Heart left ventricle (tissue), 13 donors: ENCODE results near the gene HLCS.

ENCODE experiments used
- CTCF ChIP-seq, 12 donors: fragments of 200-600 bp; sonication (generic) in 4 of 12; IDR thresholded peaks; one replicate each; pipeline versions ENCODE4 v1.5.0 to v1.8.0; 2018 to 2022; ENCODE audit warnings: antibody characterized with exemption in 12 of 12, mild to moderate bottlenecking in 5 of 12
- POLR2A ChIP-seq, 2 donors: fragments of 450-650 bp; IDR thresholded peaks; one replicate each; pipeline ENCODE4 v1.6.1; 2017; ENCODE audit warnings: antibody characterized with exemption in 2 of 2, mild to moderate bottlenecking in 2 of 2, moderate library complexity in 2 of 2
- donor health status: ischemic (EF 13 %, LVEDD 7.1; RV severe dilation, severe dysfunction).
- donor health status: DM: no; HTN: yes; CAD: no.
- donor health status: DM: no; HTN: no; CAD: no.
- donor health status: ischemic (EF 25% LVEDD 6.9; RV normal size, moderate dysfunction).
- donor health status: ischemic (EF 25% LVEDD 5.7; RV mildly dilated, moderate dysfunction).
- donor health status: ischemic (EF 35%, LVEDD 5.7; RV mildly dilated, moderate dysfunction).
- donor health status: nonischemic (EF 11% LVEDD 7.7; RV severe dilation, severe dysfunction).
- donor health status: DM: yes; HTN: yes; CAD: no.
- donor health status: PGD.
- donor health status: ischemic (EF 29% LVEDD 5.4; RV normal size, mild dysfunction).
- donor health status: nonischemic (EF 23%, LVEDD 6.1; RV moderate dilation, normal function).

DNA sequence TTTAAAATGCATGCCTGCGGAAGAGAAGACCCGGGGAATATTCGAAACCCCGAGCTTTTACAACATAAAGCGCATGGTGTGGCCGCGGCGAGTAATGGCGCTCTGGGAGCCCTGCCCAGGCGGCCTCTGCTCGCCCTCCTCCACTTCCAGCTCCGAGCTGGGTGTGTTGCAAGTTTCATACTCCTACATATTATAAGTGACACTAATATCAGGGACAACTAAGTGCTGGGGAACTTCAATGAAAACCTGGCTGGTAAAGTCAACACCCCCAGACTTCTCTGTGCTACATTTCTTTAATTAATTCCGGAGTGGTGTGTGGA lies 255.8 kb downstream of the HLCS start:
- TF ChIP-seq CTCF (IDR thresholded peaks at IDR 0.05) = no peak
- no peak for TF ChIP-seq POLR2A (IDR thresholded peaks at IDR 0.05)
